WTC11 (cell line): ENCODE results near the gene CTNND2.

Experiments
- TF ChIP-seq, protein P1 (sequence below): fragments of 200-600 bp; IDR thresholded peaks from 2 replicates; pipeline ENCODE4 v1.8.0; 2022; ENCODE audit warnings: antibody characterized with exemption
- TF ChIP-seq, protein P2 (sequence below): sonication (generic); formaldehyde crosslinking; IDR thresholded peaks from 2 replicates; pipeline ENCODE4 v1.8.0; 2022; ENCODE audit warnings: mild to moderate bottlenecking, missing genetic modification reagents
- TF ChIP-seq, protein P3 (sequence below): sonication (generic); formaldehyde crosslinking; conservative IDR thresholded peaks from 2 replicates; pipeline ENCODE4 v1.8.1; 2022; ENCODE audit warnings: mild to moderate bottlenecking, missing genetic modification reagents
- TF ChIP-seq, protein P4 (sequence below): sonication (generic); formaldehyde crosslinking; IDR thresholded peaks from 2 replicates; pipeline ENCODE4 v1.8.0; 2022; ENCODE audit warnings: mild to moderate bottlenecking, missing genetic modification reagents
- TF ChIP-seq, protein P5 (sequence below): sonication (generic); formaldehyde crosslinking; conservative IDR thresholded peaks from 2 replicates; pipeline ENCODE4 v1.8.1; 2023; ENCODE audit warnings: mild to moderate bottlenecking, low read depth, missing genetic modification reagents, moderate library complexity

DNA sequence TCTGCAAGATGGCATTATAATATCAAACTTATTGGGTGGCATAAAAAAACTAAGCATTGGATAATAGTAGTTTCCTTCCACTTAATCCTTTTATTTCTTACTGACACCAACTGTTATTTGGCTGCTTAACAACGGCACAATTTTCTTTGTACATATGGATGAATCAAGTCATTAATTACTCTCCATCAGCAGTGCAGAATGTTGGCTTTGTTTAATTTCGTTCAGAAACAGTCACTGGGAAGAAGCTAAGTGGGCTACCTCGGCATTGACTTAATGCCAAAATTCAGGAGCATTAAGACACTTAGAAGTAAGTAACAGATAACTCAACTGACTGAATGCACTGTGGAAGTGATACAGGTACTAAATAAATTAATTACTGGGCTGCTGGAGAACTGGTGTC is 460.4 kb downstream of the CTNND2 start:
- TF ChIP-seq, protein P1, sequence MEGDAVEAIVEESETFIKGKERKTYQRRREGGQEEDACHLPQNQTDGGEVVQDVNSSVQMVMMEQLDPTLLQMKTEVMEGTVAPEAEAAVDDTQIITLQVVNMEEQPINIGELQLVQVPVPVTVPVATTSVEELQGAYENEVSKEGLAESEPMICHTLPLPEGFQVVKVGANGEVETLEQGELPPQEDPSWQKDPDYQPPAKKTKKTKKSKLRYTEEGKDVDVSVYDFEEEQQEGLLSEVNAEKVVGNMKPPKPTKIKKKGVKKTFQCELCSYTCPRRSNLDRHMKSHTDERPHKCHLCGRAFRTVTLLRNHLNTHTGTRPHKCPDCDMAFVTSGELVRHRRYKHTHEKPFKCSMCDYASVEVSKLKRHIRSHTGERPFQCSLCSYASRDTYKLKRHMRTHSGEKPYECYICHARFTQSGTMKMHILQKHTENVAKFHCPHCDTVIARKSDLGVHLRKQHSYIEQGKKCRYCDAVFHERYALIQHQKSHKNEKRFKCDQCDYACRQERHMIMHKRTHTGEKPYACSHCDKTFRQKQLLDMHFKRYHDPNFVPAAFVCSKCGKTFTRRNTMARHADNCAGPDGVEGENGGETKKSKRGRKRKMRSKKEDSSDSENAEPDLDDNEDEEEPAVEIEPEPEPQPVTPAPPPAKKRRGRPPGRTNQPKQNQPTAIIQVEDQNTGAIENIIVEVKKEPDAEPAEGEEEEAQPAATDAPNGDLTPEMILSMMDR = no peak
- TF ChIP-seq, protein P2, sequence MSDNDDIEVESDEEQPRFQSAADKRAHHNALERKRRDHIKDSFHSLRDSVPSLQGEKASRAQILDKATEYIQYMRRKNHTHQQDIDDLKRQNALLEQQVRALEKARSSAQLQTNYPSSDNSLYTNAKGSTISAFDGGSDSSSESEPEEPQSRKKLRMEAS (CRISPR knock-in tag) = no peak
- TF ChIP-seq, protein P3, sequence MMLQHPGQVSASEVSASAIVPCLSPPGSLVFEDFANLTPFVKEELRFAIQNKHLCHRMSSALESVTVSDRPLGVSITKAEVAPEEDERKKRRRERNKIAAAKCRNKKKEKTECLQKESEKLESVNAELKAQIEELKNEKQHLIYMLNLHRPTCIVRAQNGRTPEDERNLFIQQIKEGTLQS = no peak
- TF ChIP-seq, protein P4, sequence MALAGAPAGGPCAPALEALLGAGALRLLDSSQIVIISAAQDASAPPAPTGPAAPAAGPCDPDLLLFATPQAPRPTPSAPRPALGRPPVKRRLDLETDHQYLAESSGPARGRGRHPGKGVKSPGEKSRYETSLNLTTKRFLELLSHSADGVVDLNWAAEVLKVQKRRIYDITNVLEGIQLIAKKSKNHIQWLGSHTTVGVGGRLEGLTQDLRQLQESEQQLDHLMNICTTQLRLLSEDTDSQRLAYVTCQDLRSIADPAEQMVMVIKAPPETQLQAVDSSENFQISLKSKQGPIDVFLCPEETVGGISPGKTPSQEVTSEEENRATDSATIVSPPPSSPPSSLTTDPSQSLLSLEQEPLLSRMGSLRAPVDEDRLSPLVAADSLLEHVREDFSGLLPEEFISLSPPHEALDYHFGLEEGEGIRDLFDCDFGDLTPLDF (CRISPR knock-in tag) = no peak
- TF ChIP-seq, protein P5, sequence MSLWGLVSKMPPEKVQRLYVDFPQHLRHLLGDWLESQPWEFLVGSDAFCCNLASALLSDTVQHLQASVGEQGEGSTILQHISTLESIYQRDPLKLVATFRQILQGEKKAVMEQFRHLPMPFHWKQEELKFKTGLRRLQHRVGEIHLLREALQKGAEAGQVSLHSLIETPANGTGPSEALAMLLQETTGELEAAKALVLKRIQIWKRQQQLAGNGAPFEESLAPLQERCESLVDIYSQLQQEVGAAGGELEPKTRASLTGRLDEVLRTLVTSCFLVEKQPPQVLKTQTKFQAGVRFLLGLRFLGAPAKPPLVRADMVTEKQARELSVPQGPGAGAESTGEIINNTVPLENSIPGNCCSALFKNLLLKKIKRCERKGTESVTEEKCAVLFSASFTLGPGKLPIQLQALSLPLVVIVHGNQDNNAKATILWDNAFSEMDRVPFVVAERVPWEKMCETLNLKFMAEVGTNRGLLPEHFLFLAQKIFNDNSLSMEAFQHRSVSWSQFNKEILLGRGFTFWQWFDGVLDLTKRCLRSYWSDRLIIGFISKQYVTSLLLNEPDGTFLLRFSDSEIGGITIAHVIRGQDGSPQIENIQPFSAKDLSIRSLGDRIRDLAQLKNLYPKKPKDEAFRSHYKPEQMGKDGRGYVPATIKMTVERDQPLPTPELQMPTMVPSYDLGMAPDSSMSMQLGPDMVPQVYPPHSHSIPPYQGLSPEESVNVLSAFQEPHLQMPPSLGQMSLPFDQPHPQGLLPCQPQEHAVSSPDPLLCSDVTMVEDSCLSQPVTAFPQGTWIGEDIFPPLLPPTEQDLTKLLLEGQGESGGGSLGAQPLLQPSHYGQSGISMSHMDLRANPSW (CRISPR knock-in tag) = no peak
